Measurements from ENCODE around the gene HOXD13. TPM values are rescaled to one million over a fixed set of nuclear protein-coding genes. Genes with fewer than 3 reads are reported as not detected.

The HOXD13 gene
- total RNA-seq, 1 donor from 2014 or later = not detected

- H3K9me3 ChIP-seq (replicated peaks) = no peaks in the 10 kb centered on the region
- no peak overlapping the region for H3K4me3 ChIP-seq
- peaks cover 100% of the 10 kb centered on the region for H3K27me3 ChIP-seq (ENCODE audit: low read depth)
- no peak overlapping the region for H3K27ac ChIP-seq (replicated peaks)
- H3K4me1 ChIP-seq = peaks cover 32% of the 10 kb centered on the region
- TF ChIP-seq CTCF (IDR thresholded peaks at IDR 0.05; ENCODE audit: borderline replicate concordance) = no peak
- no peak for DNase-seq
- H3K36me3 ChIP-seq = no peaks in the 10 kb centered on the region
- intact Hi-C loops (cut with micrococcal nuclease) = loop anchor here (10.0 kb wide), 1 partner anchor 681 kb away; no protein-coding TSS in a partner anchor
Observed at GRCh38 chr2:176133389-176133788, 40.9 kb downstream of the HOXD13 start.

- H3K36me3 ChIP-seq = no peaks in the 10 kb centered on the region
- peaks cover 26% of the 10 kb centered on the region for H3K4me1 ChIP-seq
- H3K9me3 ChIP-seq (replicated peaks) = no peaks in the 10 kb centered on the region
- TF ChIP-seq CTCF (IDR thresholded peaks at IDR 0.05; ENCODE audit: borderline replicate concordance) = no peak
- DNase-seq = no peak
- intact Hi-C loops (cut with micrococcal nuclease) = loop anchor here (10.0 kb wide), 1 partner anchor 681 kb away; no protein-coding TSS in a partner anchor
- peaks cover 100% of the 10 kb centered on the region for H3K27me3 ChIP-seq (ENCODE audit: low read depth)
- H3K27ac ChIP-seq (replicated peaks) = no peak overlapping the region
- no peak overlapping the region for H3K4me3 ChIP-seq
Observed at GRCh38 chr2:176134035-176134434, 41.5 kb downstream of the HOXD13 start.

DNA sequence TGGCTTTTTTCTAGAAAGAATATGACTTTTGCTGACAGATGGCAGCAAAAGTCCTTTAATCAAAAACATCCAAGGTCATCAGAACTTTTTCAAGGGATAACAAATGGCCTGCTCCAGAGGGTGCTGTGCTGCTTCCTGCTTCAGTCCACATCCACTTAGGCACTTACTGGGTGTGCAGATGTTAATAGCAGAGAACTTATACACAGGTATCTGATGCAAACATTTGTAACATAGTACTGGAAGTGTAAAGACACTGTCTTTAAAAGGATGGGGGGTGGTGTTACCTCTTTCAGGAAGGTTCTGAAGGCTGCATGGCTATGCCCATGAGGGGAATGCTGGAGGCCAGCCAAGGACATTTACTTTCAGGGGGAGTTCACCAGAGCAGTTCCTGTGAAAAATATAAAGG, 42.5 kb downstream of the HOXD13 start:
- peak overlapping the region; percentile 1 for H3K27ac ChIP-seq (replicated peaks)
- intact Hi-C loops (cut with micrococcal nuclease) = loop anchor here (5.0 to 10.0 kb wide), 3 partner anchors 417 to 680 kb away; no protein-coding TSS in a partner anchor
- no peaks in the 10 kb centered on the region for H3K9me3 ChIP-seq (replicated peaks)
- H3K4me3 ChIP-seq = no peak overlapping the region
- no peaks in the 10 kb centered on the region for H3K36me3 ChIP-seq
- DNase-seq = no peak
- peaks cover 25% of the 10 kb centered on the region for H3K4me1 ChIP-seq
- no peak for TF ChIP-seq CTCF (IDR thresholded peaks at IDR 0.05; ENCODE audit: borderline replicate concordance)
- peaks cover 100% of the 10 kb centered on the region for H3K27me3 ChIP-seq (ENCODE audit: low read depth)

GRCh38 chr2:176136374-176137251, 44.1 kb downstream of the HOXD13 start:
- H3K9me3 ChIP-seq (replicated peaks) = no peaks in the 10 kb centered on the region
- no peak for DNase-seq
- peaks cover 100% of the 10 kb centered on the region for H3K27me3 ChIP-seq (ENCODE audit: low read depth)
- H3K36me3 ChIP-seq = no peaks in the 10 kb centered on the region
- intact Hi-C loops (cut with micrococcal nuclease) = loop anchor here (5.0 to 10.0 kb wide), 3 partner anchors 416 to 678 kb away; no protein-coding TSS in a partner anchor
- H3K27ac ChIP-seq (replicated peaks) = peak overlapping the region; percentile 71
- peaks cover 27% of the 10 kb centered on the region for H3K4me1 ChIP-seq
- peak overlapping the region; percentile 64 for H3K4me3 ChIP-seq
- no peak for TF ChIP-seq CTCF (IDR thresholded peaks at IDR 0.05; ENCODE audit: borderline replicate concordance)

DNA sequence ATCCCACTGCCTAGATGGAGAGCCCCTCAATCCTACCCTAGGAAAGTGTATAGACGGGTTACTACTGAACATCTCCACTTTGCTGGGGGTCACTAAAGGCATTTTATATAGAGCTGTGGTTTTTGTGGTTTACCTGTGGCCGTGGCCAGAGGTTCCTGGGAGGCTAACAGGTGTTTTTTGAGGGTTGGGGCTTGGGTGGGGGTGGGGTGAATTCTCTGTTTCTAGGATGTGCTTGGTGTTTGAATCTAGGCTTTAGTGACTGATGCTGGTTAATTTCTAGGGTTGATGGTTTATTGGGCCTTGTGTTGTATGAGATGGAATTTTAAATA, 44.7 kb downstream of the HOXD13 start:
- H3K9me3 ChIP-seq (replicated peaks) = no peaks in the 10 kb centered on the region
- DNase-seq = no peak
- H3K27me3 ChIP-seq (ENCODE audit: low read depth) = peaks cover 100% of the 10 kb centered on the region
- H3K27ac ChIP-seq (replicated peaks) = peak overlapping the region; percentile 71
- intact Hi-C loops (cut with micrococcal nuclease) = loop anchor here (5.0 to 10.0 kb wide), 3 partner anchors 415 to 678 kb away; no protein-coding TSS in a partner anchor
- H3K4me3 ChIP-seq = peak overlapping the region; percentile 64
- H3K36me3 ChIP-seq = no peaks in the 10 kb centered on the region
- H3K4me1 ChIP-seq = peaks cover 27% of the 10 kb centered on the region
- no peak for TF ChIP-seq CTCF (IDR thresholded peaks at IDR 0.05; ENCODE audit: borderline replicate concordance)

Measured in left ventricle myocardium inferior (tissue), 1 donor.